ENCODE data around the gene SPON1.

DNA sequence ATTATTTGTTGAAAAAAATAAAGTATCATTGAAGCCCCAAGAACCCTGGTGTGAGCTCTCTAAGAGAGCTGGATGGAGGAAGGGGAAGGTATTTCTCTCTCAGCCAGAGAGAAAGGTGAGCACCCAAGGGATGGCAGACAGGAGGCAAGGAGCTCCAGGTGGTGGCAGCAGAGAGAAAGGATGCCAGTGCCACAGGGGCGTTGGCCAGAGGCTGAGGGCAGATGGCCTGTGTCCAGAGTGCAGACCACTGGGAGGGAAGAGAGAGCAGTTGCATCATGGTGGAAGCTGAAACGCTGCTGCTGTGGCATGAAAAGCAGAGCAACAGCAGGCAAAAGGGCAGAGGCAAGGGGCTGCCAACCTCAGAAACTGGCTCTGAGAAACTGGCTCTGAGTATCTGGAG, 8.5 kb downstream of the SPON1 start:
- TF ChIP-seq MAFK (IDR thresholded peaks at IDR 0.05; ENCODE audit: low read depth, low read length): no peak
- TF ChIP-seq KDM5A (IDR thresholded peaks at IDR 0.05; ENCODE audit: low read length): no peak
- TF ChIP-seq YY1 (IDR thresholded peaks at IDR 0.05; ENCODE audit: low read depth, low read length): no peak
